HG03432 (cell line): ENCODE results near the gene FAM181A.

Experiments
- ATAC-seq: cut with Tn5 transposase; IDR thresholded peaks from one replicate; pipeline ENCODE4 v1.9.1; 2021; ENCODE audit warnings: mild to moderate bottlenecking, moderate library complexity; ENCODE audit not compliant: unreplicated experiment

FAM181A gene

DNA sequence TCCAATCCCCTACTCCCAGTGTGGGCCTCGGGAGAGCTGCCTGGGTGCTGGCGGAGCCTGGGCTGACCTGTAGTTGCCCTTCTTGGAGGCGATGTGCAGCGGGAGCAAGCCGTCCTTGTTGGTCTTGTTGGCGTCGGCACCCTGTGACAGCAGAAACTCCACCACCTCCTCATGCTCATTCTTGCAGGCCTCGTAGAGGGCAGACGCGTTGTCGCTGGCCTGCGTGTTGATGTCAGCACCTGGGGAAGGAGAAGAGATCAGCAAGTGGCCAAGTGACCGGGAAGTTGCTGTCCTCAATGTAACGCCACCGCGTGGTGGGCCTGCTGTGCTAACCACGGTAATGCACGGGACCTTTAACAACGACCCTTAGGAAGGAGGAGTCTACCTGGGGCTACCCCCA is 20.1 kb downstream of the FAM181A start:
- no peak for ATAC-seq

GRCh38 chr14:93949511-93950075 is 22.4 kb downstream of the FAM181A start:
- no peak for ATAC-seq

GRCh38 chr14:93950948-93951634 is 23.9 kb downstream of the FAM181A start:
- no peak for ATAC-seq

GRCh38 chr14:93951635-93952540 is 24.7 kb downstream of the FAM181A start:
- ATAC-seq = no peak

- ATAC-seq = no peak
Observed at GRCh38 chr14:93952829-93953228, 25.7 kb downstream of the FAM181A start.

- no peak for ATAC-seq
Observed at GRCh38 chr14:93953263-93953662, 26.1 kb downstream of the FAM181A start.

- ATAC-seq = no peak
Observed at GRCh38 chr14:93953739-93954515, 26.8 kb downstream of the FAM181A start.

DNA sequence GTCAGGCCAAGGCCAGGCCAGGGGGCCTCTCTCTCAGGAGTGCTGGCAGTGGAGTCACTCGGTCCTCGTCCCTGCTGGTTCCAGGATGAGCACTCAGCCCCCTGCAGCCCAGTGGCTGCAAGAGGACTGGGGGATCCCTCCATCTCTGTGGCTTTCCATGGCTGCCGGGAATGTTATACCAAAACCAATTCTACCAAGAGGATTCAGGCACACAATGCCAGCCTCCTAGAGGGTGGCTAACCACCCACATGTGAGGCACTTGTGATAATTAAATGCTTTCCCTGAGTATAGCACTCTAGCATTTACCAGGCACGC is 27.3 kb downstream of the FAM181A start:
- ATAC-seq = no peak

DNA sequence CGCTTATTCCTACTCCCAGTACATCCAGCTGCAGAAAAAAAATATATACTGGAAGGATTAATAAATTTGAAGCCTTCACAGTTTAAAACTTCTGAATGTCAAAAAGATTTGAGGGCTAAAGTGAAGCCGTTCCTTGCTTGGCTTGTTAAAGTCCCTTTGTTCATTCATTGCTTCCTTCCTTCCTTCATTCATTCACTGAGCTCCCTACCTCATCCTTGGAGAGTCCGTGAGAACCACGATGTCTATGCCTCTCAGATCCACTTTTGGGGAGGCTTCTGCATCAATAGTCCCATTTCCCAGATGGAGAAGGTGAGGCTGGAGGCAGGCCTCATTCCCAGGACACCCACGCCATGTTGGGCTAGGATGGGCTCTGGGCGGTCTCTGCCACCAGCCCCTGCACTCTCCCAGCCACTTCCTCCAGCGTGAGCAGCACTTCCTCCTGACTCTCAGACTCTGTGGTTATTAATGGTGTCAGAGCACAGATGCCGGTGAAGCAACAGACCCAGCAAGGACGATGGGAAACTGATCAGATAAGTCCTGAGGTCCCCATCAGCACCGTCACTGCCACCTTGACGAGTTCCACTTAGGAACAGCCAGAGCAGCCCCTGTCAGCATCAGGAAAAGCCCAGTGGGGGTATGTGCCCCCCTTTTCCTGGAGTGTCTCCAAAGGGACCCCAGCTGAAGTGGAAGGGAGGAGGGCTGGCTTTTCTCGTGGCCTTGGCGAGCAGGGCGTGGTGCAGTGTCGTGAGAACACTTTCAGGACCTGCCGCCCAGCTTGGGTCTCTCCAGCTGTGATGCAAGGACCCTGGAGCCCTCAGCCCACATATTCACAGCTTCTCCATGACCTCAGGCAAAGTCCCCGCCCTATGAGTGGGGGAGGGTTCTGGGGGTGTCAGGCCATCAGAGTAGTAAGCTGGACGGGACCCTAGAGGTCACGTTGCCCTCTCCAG is 28.0 kb downstream of the FAM181A start:
- ATAC-seq = no peak

GRCh38 chr14:93955850-93956481 is 28.8 kb downstream of the FAM181A start:
- ATAC-seq = no peak

DNA sequence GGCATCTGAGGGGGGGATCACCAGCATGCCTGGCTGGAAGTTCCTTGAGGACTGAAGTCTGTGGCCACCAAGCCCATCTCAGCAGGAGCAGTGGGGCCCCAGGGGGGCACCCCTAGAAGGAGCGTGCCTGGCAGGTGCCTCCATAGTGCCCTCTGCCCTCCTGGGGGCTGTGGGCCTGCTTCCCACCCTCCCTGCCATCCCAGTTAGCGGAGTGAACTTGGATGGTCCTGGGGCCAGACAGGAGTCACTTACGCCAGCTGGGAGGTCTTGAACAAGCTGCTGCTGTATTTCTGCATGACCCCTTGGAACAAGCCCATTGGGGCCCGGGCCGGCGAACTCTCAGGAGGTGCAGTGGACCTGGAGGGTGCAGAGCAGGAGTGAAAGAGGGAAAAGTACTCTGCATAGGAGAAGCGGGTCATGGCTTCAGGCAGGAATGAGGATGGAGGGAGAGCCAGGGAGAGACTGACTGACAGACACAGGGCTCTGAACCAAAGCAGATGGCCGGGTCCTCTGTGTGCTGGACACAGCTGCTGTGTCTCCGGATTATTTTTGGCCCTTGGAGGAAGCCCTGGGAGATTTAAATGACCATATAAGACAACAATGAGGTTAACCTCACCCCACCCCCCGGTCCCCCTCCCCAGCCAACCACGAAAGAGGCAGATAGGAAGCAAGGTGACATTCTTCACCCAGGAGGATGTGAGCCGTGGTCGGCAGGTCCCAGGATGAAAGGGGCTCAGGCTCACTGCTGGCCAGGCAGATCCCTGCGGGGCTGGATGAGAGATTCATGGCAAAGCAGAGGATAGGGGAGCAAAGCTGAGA is 29.6 kb downstream of the FAM181A start:
- ATAC-seq = no peak

GRCh38 chr14:93957333-93957710 is 30.2 kb downstream of the FAM181A start:
- no peak for ATAC-seq

GRCh38 chr14:93957751-93958566 is 30.8 kb downstream of the FAM181A start:
- no peak for ATAC-seq

DNA sequence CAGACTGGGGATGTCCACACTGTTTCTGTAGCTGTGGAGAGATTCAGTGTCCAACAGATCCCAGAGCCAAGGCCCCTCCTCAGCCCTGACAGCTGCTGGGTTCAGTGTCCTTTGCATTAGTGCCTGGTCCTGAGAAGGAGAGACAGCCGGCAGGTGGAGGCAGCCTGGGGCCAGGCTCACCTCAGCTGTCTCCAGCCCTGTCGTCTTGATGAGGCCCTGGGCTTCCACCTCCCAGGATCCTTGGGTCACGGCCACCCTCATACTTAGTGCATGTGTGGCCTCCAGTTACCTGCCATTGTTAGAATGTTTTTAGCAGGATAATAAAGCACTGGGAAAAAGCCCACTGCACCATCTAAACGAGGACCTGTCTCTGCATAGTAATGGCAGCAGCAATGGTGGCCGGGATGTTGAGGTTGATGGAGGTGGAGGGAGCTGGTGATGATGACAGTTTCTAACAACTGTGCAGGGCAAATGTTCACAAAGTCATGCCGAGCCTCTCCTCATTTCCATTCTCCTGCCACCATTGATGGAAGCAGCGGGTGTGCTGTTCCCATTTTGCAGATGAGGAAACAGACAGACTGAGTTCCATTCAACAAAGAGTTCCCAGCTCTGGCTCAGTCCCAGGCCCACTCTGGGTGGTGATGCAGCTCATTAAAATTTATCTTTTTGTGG is 31.6 kb downstream of the FAM181A start:
- no peak for ATAC-seq

DNA sequence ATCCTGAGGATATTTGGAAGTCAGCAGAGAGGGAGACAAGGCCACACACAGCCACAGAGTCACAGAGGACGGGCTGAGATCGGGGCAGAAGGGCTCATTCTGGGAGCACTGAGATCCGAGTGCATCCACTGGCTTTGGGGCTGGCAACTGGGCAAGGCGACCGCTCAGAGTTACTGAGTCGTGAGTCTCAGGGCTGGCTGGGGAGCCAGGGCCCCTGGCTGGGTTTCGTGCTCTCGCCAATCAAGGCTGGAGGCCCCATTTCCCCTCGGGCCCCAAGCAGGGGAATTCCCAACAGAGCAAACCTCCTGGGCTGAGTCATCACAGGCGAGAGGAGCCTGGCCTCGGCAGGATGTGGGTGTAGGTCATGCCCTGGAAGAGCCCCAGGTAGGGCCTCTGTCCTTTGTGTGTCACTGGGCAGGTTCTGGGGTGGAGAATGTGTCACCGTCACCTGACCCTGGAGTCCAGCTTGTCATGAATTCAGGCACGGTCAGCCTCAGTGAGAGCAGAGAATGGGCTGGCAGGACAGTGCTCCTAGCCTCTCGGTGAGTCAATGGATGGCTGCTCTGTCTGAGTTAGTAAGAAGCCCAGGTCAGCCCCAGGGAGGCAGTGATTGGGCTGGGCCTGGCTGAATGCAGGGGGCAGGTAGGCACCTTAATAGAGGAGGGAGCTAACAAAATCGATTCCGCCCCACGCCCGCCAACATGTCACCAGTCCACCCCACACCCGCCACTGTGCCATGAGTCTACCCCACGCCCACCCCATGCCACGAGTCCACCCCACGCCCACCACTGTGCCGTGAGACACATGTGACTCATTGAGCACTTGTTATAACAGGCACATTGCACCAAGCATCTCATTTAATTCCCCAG is 32.3 kb downstream of the FAM181A start:
- ATAC-seq = peak; percentile 73

- ATAC-seq = no peak
Observed at GRCh38 chr14:93960108-93960475, 32.9 kb downstream of the FAM181A start.
